OCI-LY1 (cell line): ENCODE data around the gene WEE1.

Source experiments
- CTCF ChIP-seq: fragments of 200-600 bp; sonication (generic), shearing (Covaris generic); IDR thresholded peaks from 2 replicates; pipeline ENCODE4 v1.5.1; 2017; ENCODE audit warnings: mild to moderate bottlenecking, antibody characterized with exemption, low read length, moderate library complexity, mixed read lengths
- EZH2 ChIP-seq: fragments of 200-600 bp; sonication (generic), shearing (Covaris generic); IDR thresholded peaks from 2 replicates; pipeline ENCODE4 v1.8.0; 2017; ENCODE audit warnings: borderline replicate concordance, mixed run types, mild to moderate bottlenecking, antibody characterized with exemption, low read length, moderate library complexity, mixed read lengths

GRCh38 chr11:9571763-9572115 is 1.7 kb upstream of the WEE1 start:
- TF ChIP-seq CTCF (no peak), EZH2 (no peak)
